ENCODE results near the gene THSD7B. TPM values are rescaled to one million over a fixed set of nuclear protein-coding genes. Genes with fewer than 3 reads are reported as not detected.

THSD7B gene
- total RNA-seq, 1 experiment from 2014 or later: under 0.01 TPM

DNA sequence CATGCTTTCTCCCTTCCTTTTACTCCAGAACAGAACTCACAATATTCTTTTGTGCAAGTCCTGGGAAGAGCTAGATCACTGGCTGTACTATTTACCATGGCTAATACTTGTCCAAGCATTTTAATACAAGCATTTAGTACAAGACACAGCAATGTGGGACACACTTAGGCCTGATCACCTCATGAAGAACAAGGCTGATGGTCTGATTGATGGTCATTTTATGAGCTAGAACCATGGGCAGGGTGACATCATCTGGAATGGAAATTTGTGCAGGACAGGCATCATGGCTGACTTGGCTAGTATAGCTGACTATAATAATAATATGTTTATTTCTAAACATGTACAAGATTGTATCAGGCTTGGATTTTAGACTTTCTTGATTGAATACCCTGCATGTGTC is 824.8 kb downstream of the THSD7B start:
- Histone ChIP-seq H3K9me3 (ENCODE audit: low read length) (no peaks in the 10 kb centered on the region; the same call in 1 of the 2 replicates), H3K79me2 (ENCODE audit: low read length) (no peaks in the 10 kb centered on the region), H3K4me2 (ENCODE audit: low read length) (no peak overlapping the region), H3K4me3 (ENCODE audit: low read length) (no peak overlapping the region), H2AFZ (ENCODE audit: low read length) (no peak overlapping the region), H3K36me3 (ENCODE audit: low read depth, low read length) (no peaks in the 10 kb centered on the region), H3K27me3 (ENCODE audit: low read length) (0 out of 2 replicates have a peak, but pooled peaks cover 9% of the 10 kb centered on the region), H3K4me1 (ENCODE audit: insufficient read depth, low read length) (no peaks in the 10 kb centered on the region), H3K27ac (ENCODE audit: low read length) (no peak overlapping the region), H3F3A (ENCODE audit: low read length, unreplicated experiment) (no peaks in the 10 kb centered on the region), H3K9ac (ENCODE audit: low read length) (no peak overlapping the region), H3K9me2 (replicated peaks; ENCODE audit: low read length) (no peaks in the 10 kb centered on the region), H4K20me1 (ENCODE audit: low read length) (no peaks in the 10 kb centered on the region)
- ChIA-PET POLR2A (ENCODE audit: unreplicated experiment) (no interaction called here), CTCF (no interaction called here)
- no TSS peak for BruUV-seq (replicated peaks)
- no peak for TF ChIP-seq EZH2 (IDR thresholded peaks at IDR 0.05; ENCODE audit: low read length, unreplicated experiment)
- TF ChIP-seq EZH2phosphoT487 (IDR thresholded peaks at IDR 0.05; ENCODE audit: borderline replicate concordance, low read length): no peak
- TF ChIP-seq, protein P1, sequence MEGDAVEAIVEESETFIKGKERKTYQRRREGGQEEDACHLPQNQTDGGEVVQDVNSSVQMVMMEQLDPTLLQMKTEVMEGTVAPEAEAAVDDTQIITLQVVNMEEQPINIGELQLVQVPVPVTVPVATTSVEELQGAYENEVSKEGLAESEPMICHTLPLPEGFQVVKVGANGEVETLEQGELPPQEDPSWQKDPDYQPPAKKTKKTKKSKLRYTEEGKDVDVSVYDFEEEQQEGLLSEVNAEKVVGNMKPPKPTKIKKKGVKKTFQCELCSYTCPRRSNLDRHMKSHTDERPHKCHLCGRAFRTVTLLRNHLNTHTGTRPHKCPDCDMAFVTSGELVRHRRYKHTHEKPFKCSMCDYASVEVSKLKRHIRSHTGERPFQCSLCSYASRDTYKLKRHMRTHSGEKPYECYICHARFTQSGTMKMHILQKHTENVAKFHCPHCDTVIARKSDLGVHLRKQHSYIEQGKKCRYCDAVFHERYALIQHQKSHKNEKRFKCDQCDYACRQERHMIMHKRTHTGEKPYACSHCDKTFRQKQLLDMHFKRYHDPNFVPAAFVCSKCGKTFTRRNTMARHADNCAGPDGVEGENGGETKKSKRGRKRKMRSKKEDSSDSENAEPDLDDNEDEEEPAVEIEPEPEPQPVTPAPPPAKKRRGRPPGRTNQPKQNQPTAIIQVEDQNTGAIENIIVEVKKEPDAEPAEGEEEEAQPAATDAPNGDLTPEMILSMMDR (conservative IDR thresholded peaks at IDR 0.05; ENCODE audit: low read depth, low read length): no peak
- no peak for ATAC-seq
- no peak for DNase-seq
- intact Hi-C loops (cut with micrococcal nuclease): no loop called here

DNA sequence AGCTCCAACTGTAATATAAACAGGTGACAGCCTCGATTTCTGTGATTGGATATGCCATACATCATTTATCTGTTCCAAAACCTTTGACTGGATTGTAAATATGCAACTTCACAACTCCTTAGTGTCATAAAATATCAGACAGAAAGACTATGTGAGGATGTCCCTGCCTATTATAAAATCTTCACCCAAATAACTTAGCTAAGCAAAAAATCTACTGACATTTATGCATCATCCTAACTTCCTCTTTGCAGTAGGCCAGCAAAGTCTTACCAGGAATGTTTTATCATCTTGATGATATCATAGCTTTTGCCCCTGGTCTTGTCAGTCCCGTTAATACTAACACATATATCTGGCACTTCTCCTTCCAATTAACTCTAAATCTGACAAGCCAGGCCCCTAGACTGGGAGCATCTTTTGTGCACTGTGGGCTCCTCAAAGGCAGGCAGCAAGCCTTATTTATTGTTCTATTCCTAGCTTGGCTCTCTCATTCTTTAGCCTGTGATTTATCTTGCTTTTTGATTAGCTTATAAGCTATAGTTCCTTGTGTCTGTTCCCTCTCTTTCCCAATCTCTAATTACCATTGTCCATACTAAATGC is 842.5 kb downstream of the THSD7B start:
- Histone ChIP-seq H3K9me2 (replicated peaks; ENCODE audit: low read length) (no peaks in the 10 kb centered on the region), H3K79me2 (ENCODE audit: low read length) (no peaks in the 10 kb centered on the region), H3F3A (ENCODE audit: low read length, unreplicated experiment) (no peaks in the 10 kb centered on the region), H3K36me3 (ENCODE audit: low read depth, low read length) (no peaks in the 10 kb centered on the region), H3K4me1 (ENCODE audit: insufficient read depth, low read length) (no peaks in the 10 kb centered on the region), H3K9me3 (ENCODE audit: low read length) (no peaks in the 10 kb centered on the region), H3K9ac (ENCODE audit: low read length) (no peak overlapping the region), H4K20me1 (ENCODE audit: low read length) (no peaks in the 10 kb centered on the region), H3K27me3 (ENCODE audit: low read length) (peaks cover 22% of the 10 kb centered on the region; the same call in 1 of the 2 replicates), H3K4me3 (ENCODE audit: low read length) (no peak overlapping the region), H3K4me2 (ENCODE audit: low read length) (no peak overlapping the region), H2AFZ (ENCODE audit: low read length) (no peak overlapping the region), H3K27ac (ENCODE audit: low read length) (no peak overlapping the region)
- CTCF ChIA-PET: no interaction called here
- POLR2A ChIA-PET (ENCODE audit: unreplicated experiment): no interaction called here
- TF ChIP-seq EZH2phosphoT487 (IDR thresholded peaks at IDR 0.05; ENCODE audit: borderline replicate concordance, low read length) (no peak), EZH2 (IDR thresholded peaks at IDR 0.05; ENCODE audit: low read length, unreplicated experiment) (no peak)
- TF ChIP-seq, protein P1 (conservative IDR thresholded peaks at IDR 0.05; ENCODE audit: low read depth, low read length): no peak
- ATAC-seq (no peak), DNase-seq (no peak)
- BruUV-seq (replicated peaks): no TSS peak
- intact Hi-C loops (cut with micrococcal nuclease): no loop called here

- TF ChIP-seq EZH2phosphoT487 (IDR thresholded peaks at IDR 0.05; ENCODE audit: borderline replicate concordance, low read length) (no peak), EZH2 (IDR thresholded peaks at IDR 0.05; ENCODE audit: low read length, unreplicated experiment) (no peak)
- TF ChIP-seq, protein P1 (conservative IDR thresholded peaks at IDR 0.05; ENCODE audit: low read depth, low read length): no peak
- no peak overlapping the region for H3K4me2 ChIP-seq (ENCODE audit: low read length)
- POLR2A ChIA-PET (ENCODE audit: unreplicated experiment): no interaction called here
- no peaks in the 10 kb centered on the region for H4K20me1 ChIP-seq (ENCODE audit: low read length)
- intact Hi-C loops (cut with micrococcal nuclease): no loop called here
- H3K9ac ChIP-seq (ENCODE audit: low read length): no peak overlapping the region
- H3K36me3 ChIP-seq (ENCODE audit: low read depth, low read length): no peaks in the 10 kb centered on the region
- no peak overlapping the region for H3K27ac ChIP-seq (ENCODE audit: low read length)
- peaks cover 36% of the 10 kb centered on the region for H3K27me3 ChIP-seq (ENCODE audit: low read length)
- H3F3A ChIP-seq (ENCODE audit: low read length, unreplicated experiment): no peaks in the 10 kb centered on the region
- no peaks in the 10 kb centered on the region for H3K4me1 ChIP-seq (ENCODE audit: insufficient read depth, low read length)
- ATAC-seq: no peak
- no peaks in the 10 kb centered on the region for H3K9me3 ChIP-seq (ENCODE audit: low read length)
- BruUV-seq (replicated peaks): no TSS peak
- H3K79me2 ChIP-seq (ENCODE audit: low read length): no peaks in the 10 kb centered on the region
- H3K9me2 ChIP-seq (replicated peaks; ENCODE audit: low read length): no peaks in the 10 kb centered on the region
- H3K4me3 ChIP-seq (ENCODE audit: low read length): no peak overlapping the region
- CTCF ChIA-PET: no interaction called here
- H2AFZ ChIP-seq (ENCODE audit: low read length): no peak overlapping the region
- no peak for DNase-seq
These were observed 873.6 kb downstream of the THSD7B start for GRCh38 chr2:137638932-137639331.

All from PC-3 (cell line).